SU-DHL-6 (cell line): ENCODE results near the gene CCSAP.

Experiments used
- H2AFZ ChIP-seq: fragments of 200-600 bp; sonication (generic); 2 replicates; pipeline ENCODE4 v1.6.1; 2014; ENCODE audit warnings: low read depth, mild to moderate bottlenecking, moderate library complexity, mixed read lengths, antibody characterized with exemption, low read length; ENCODE audit not compliant: severe bottlenecking
- H3F3A ChIP-seq: fragments of 200-600 bp; shearing (Covaris generic); 2 replicates; pipeline ENCODE4 v1.6.0; 2016; ENCODE audit warnings: antibody characterized with exemption, mild to moderate bottlenecking; ENCODE audit not compliant: insufficient read depth
- H3K27ac ChIP-seq: fragments of 200-600 bp; sonication (generic); 2 replicates; pipeline ENCODE4 v1.5.1; 2016; ENCODE audit warnings: low read depth, mild to moderate bottlenecking, low read length, moderate library complexity, mixed read lengths
- H3K27me3 ChIP-seq: fragments of 200-600 bp; sonication (generic), shearing (Covaris generic); 2 replicates; pipeline ENCODE4 v1.6.0; 2014; ENCODE audit warnings: mild to moderate bottlenecking, low read length
- H3K36me3 ChIP-seq: fragments of 200-600 bp; sonication (generic); 2 replicates; pipeline ENCODE4 v1.6.1; 2014; ENCODE audit warnings: mild to moderate bottlenecking, low read length, mixed read lengths
- H3K4me2 ChIP-seq: fragments of 300-600, 200-600 bp; shearing (Covaris generic), sonication (generic); 2 replicates; pipeline ENCODE4 v1.6.0; 2014; ENCODE audit warnings: low read length, low read depth, mild to moderate bottlenecking; ENCODE audit not compliant: poor library complexity, severe bottlenecking
- H3K4me3 ChIP-seq: fragments of 200-600 bp; sonication (generic); 2 replicates; pipeline ENCODE4 v1.5.1; 2014; ENCODE audit warnings: antibody characterized with exemption, low read length, mild to moderate bottlenecking, mixed read lengths; ENCODE audit not compliant: insufficient read depth, poor library complexity, severe bottlenecking
- H3K79me2 ChIP-seq: fragments of 200-600 bp; sonication (generic); 2 replicates; pipeline ENCODE4 v1.6.1; 2014; ENCODE audit warnings: mild to moderate bottlenecking, low read length, moderate library complexity; ENCODE audit not compliant: insufficient read depth
- H3K9ac ChIP-seq: fragments of 200-600 bp; sonication (generic); 2 replicates; pipeline ENCODE4 v1.7.0; 2014; ENCODE audit warnings: mild to moderate bottlenecking, low read length
- H3K9me2 ChIP-seq: fragments of 200-600 bp; sonication (generic); replicated peaks from 2 replicates; pipeline ENCODE4 v1.6.1; 2014; ENCODE audit warnings: low read length; ENCODE audit not compliant: insufficient read depth
- H3K9me3 ChIP-seq: fragments of 200-600 bp; sonication (generic); 2 replicates; pipeline ENCODE4 v1.6.1; 2014; ENCODE audit warnings: low read length, mixed read lengths; ENCODE audit not compliant: insufficient read depth
- H4K20me1 ChIP-seq: fragments of 200-600 bp; sonication (generic); 2 replicates; pipeline ENCODE4 v1.6.1; 2014; ENCODE audit warnings: low read depth, mild to moderate bottlenecking, antibody characterized with exemption, low read length, moderate library complexity, mixed read lengths
- CTCF ChIP-seq: fragments of 200-600 bp; sonication (generic); IDR thresholded peaks from one replicate; pipeline ENCODE4 v1.5.1; 2017; ENCODE audit warnings: antibody characterized with exemption, mild to moderate bottlenecking, low read length, moderate library complexity; ENCODE audit not compliant: insufficient read depth, poor library complexity, severe bottlenecking
- EZH2phosphoT487 ChIP-seq: fragments of 200-600 bp; sonication (generic), shearing (Covaris generic); conservative IDR thresholded peaks from 2 replicates; pipeline ENCODE4 v1.6.1; 2018; ENCODE audit warnings: mild to moderate bottlenecking, antibody characterized with exemption, low read length, moderate library complexity, mixed read lengths

CCSAP gene

GRCh38 chr1:229360420-229360819 is 17.6 kb upstream of the CCSAP start:
- Histone ChIP-seq H3K9me2 (no peaks in the 10 kb centered on the region), H3K9me3 (no peaks in the 10 kb centered on the region), H3K27me3 (no peaks in the 10 kb centered on the region), H3K4me2 (no peak overlapping the region), H3K36me3 (no peaks in the 10 kb centered on the region), H3K27ac (no peak overlapping the region), H3F3A (no peaks in the 10 kb centered on the region), H3K4me3 (no peak overlapping the region), H3K79me2 (no peaks in the 10 kb centered on the region), H4K20me1 (no peaks in the 10 kb centered on the region), H2AFZ (no peak overlapping the region), H3K9ac (no peak overlapping the region)
- no peak for TF ChIP-seq EZH2phosphoT487

GRCh38 chr1:229355661-229356060 is 12.8 kb upstream of the CCSAP start:
- H3K9me2 ChIP-seq, result no peaks in the 10 kb centered on the region
- peaks cover 7% of the 10 kb centered on the region; the same call in 1 of the 2 replicates for H3K9me3 ChIP-seq
- no peaks in the 10 kb centered on the region for H3K36me3 ChIP-seq
- no peak overlapping the region for H3K9ac ChIP-seq
- H4K20me1 ChIP-seq, result no peaks in the 10 kb centered on the region
- no peak for TF ChIP-seq EZH2phosphoT487
- no peak for TF ChIP-seq CTCF
- H3K4me3 ChIP-seq, result no peak overlapping the region
- no peaks in the 10 kb centered on the region for H3K79me2 ChIP-seq
- H3K27me3 ChIP-seq, result 0 out of 2 replicates have a peak, but pooled peaks cover 5% of the 10 kb centered on the region
- H3K4me2 ChIP-seq, result no peak overlapping the region
- no peaks in the 10 kb centered on the region for H3F3A ChIP-seq
- H2AFZ ChIP-seq, result no peak overlapping the region
- H3K27ac ChIP-seq, result no peak overlapping the region

GRCh38 chr1:229354226-229354625 is 11.4 kb upstream of the CCSAP start:
- H3K4me2 ChIP-seq, result no peak overlapping the region
- H3K79me2 ChIP-seq, result no peaks in the 10 kb centered on the region
- H3K9ac ChIP-seq, result no peak overlapping the region
- H3F3A ChIP-seq, result no peaks in the 10 kb centered on the region
- H2AFZ ChIP-seq, result no peak overlapping the region
- H3K4me3 ChIP-seq, result no peak overlapping the region
- H3K36me3 ChIP-seq, result no peaks in the 10 kb centered on the region
- no peak overlapping the region for H3K27ac ChIP-seq
- H4K20me1 ChIP-seq, result no peaks in the 10 kb centered on the region
- H3K9me2 ChIP-seq, result no peaks in the 10 kb centered on the region
- 0 out of 2 replicates have a peak, but pooled peaks cover 5% of the 10 kb centered on the region for H3K27me3 ChIP-seq
- H3K9me3 ChIP-seq, result peaks cover 7% of the 10 kb centered on the region; the same call in 1 of the 2 replicates
- TF ChIP-seq EZH2phosphoT487 (no peak), CTCF (no peak)

GRCh38 chr1:229352975-229353374 is 10.1 kb upstream of the CCSAP start:
- Histone ChIP-seq H3K9me3 (peaks cover 7% of the 10 kb centered on the region; the same call in 1 of the 2 replicates), H3F3A (no peaks in the 10 kb centered on the region), H3K36me3 (no peaks in the 10 kb centered on the region), H2AFZ (no peak overlapping the region), H3K27ac (no peak overlapping the region), H3K9ac (no peak overlapping the region), H3K4me2 (no peak overlapping the region), H3K9me2 (no peaks in the 10 kb centered on the region), H4K20me1 (no peaks in the 10 kb centered on the region), H3K4me3 (no peak overlapping the region), H3K79me2 (no peaks in the 10 kb centered on the region), H3K27me3 (0 out of 2 replicates have a peak, but pooled peaks cover 5% of the 10 kb centered on the region)
- TF ChIP-seq CTCF, result no peak
- TF ChIP-seq EZH2phosphoT487, result no peak
